HepG2 (cell line): ENCODE measurements around the gene TP63. TPM values are rescaled to one million over a fixed set of nuclear protein-coding genes. Genes with fewer than 3 reads are reported as not detected.

Experiments
- ATAC-seq: fragments of 200-7000 bp; cut with Tn5 transposase; 3 replicates; pipeline ENCODE4 v1.9.1; 2020; ENCODE audit warnings: mild to moderate bottlenecking, moderate library complexity
- BruUV-seq: library from RNA; stranded (reverse); fragments of 400-500 nt; replicated peaks from 2 replicates; lab custom pipeline; 2021; lab: Mats Ljungman, UMichigan
- CTCF ChIA-PET: fragments of 300-600 bp; formaldehyde crosslinking; extraction: SDS; loops from one replicate; lab custom pipeline; 2021; ENCODE audit warnings: low total read pairs, inconsistent platforms, low intra/inter-chr PET ratio; lab: Yijun Ruan, JAX
- POLR2A ChIA-PET: fragments of 350-600 bp; sonication (Branson Sonifier 250); formaldehyde crosslinking; loops from one replicate; lab custom pipeline; 2020; ENCODE audit warnings: antibody characterized with exemption, inconsistent platforms; lab: Yijun Ruan, JAX
- DNase-seq: peaks from one replicate; pipeline ENCODE4 v3.0.0-alpha.2; 2015; ENCODE audit warnings: low spot score
- FAIRE-seq: peaks from 3 replicates; lab custom pipeline; 2011; peaks lifted over from hg19 to GRCh38; lab: Jason Lieb, UNC
- H2AFZ ChIP-seq: one replicate; pipeline ENCODE4 v1.6.1; 2011; ENCODE audit warnings: low read length, inconsistent platforms
- H3K27ac ChIP-seq: fragments of 300-600 bp; 3 replicates; pipeline ENCODE4 v1.8.0; 2011; ENCODE audit warnings: mixed run types, mild to moderate bottlenecking, mixed read lengths, low read length, inconsistent platforms; ENCODE audit not compliant: insufficient read depth; ENCODE audit errors: extremely low read length
- H3K27me3 ChIP-seq, 2 experiments: fragments of 200-600 bp in 1 of 2; 2 replicates in 1 of 2; 3 replicates in 1 of 2; pipeline versions ENCODE4 v1.6.0 to v1.8.0; 2011; ENCODE audit warnings: low read length in 2 of 2, mild to moderate bottlenecking in 2 of 2, moderate library complexity in 2 of 2, inconsistent platforms in 1 of 2; ENCODE audit not compliant: insufficient read depth in 2 of 2, control insufficient read depth in 1 of 2
- H3K36me3 ChIP-seq, 2 experiments: fragments of 200-600 bp in 1 of 2; replicated peaks in 1 of 2; 2 replicates in 1 of 2; 3 replicates in 1 of 2; pipeline versions ENCODE4 v1.5.1 to v1.8.0; 2011; ENCODE audit warnings: low read length in 2 of 2, inconsistent platforms in 1 of 2; ENCODE audit not compliant: insufficient read depth in 2 of 2, control insufficient read depth in 1 of 2
- H3K4me1 ChIP-seq: 2 replicates; pipeline ENCODE4 v1.5.1; 2012; ENCODE audit warnings: low read length, inconsistent platforms; ENCODE audit not compliant: insufficient read depth
- H3K4me2 ChIP-seq: 2 replicates; pipeline ENCODE4 v1.6.0; 2011; ENCODE audit warnings: low read depth, low read length, inconsistent platforms
- H3K4me3 ChIP-seq, 3 experiments: fragments of 200-600 bp in 1 of 3; sonication (generic), shearing (Covaris generic) in 1 of 3; replicated peaks in 1 of 3; 2 replicates each; pipeline ENCODE4 v1.5.1; 2011 to 2016; ENCODE audit warnings: low read length in 3 of 3, inconsistent platforms in 2 of 3, low read depth in 2 of 3, mild to moderate bottlenecking in 2 of 3, control low read depth in 1 of 3, mixed read lengths in 1 of 3; ENCODE audit not compliant: insufficient read depth in 1 of 3
- H3K79me2 ChIP-seq: one replicate; pipeline ENCODE4 v1.6.1; 2011; ENCODE audit warnings: low read length, inconsistent platforms; ENCODE audit not compliant: insufficient read depth
- H3K9ac ChIP-seq: 2 replicates; pipeline ENCODE4 v1.6.0; 2011; ENCODE audit warnings: mild to moderate bottlenecking, low read depth, low read length, inconsistent platforms; ENCODE audit not compliant: insufficient read depth
- H3K9me3 ChIP-seq: 2 replicates; pipeline ENCODE4 v1.5.1; 2012; ENCODE audit warnings: mild to moderate bottlenecking, low read length
- H4K20me1 ChIP-seq: 2 replicates; pipeline ENCODE4 v1.6.0; 2011; ENCODE audit warnings: inconsistent platforms, mild to moderate bottlenecking, low read length, moderate library complexity; ENCODE audit not compliant: insufficient read depth
- HHEX ChIP-seq: IDR thresholded peaks from 2 replicates; pipeline ENCODE4 v1.6.1; 2016; ENCODE audit warnings: control low read depth
- KAT2B ChIP-seq: fragments of 150-350 bp; IDR thresholded peaks from 2 replicates; pipeline ENCODE4 v1.6.1; 2014; ENCODE audit warnings: low read depth, low read length, borderline replicate concordance
- MAFG ChIP-seq: sonication (generic); formaldehyde crosslinking; IDR thresholded peaks from 2 replicates; pipeline ENCODE4 v1.5.1; 2020; ENCODE audit warnings: mild to moderate bottlenecking, missing genetic modification reagents
- RXRB ChIP-seq: IDR thresholded peaks from 2 replicates; pipeline ENCODE4 v1.6.1; 2016; ENCODE audit warnings: borderline replicate concordance, missing genetic modification reagents, missing compliant biosample characterization
- SPEN ChIP-seq: sonication (generic); formaldehyde crosslinking; IDR thresholded peaks from 2 replicates; pipeline ENCODE4 v1.5.1; 2020; ENCODE audit warnings: low read depth, mild to moderate bottlenecking, missing genetic modification reagents
- TBL1XR1 ChIP-seq: fragments of 150-350 bp; IDR thresholded peaks from 2 replicates; pipeline ENCODE4 v1.6.1; 2014; ENCODE audit warnings: borderline replicate concordance, low read length; ENCODE audit not compliant: partially characterized antibody
- TGIF2 ChIP-seq: IDR thresholded peaks from 2 replicates; pipeline ENCODE4 v1.6.1; 2016; ENCODE audit warnings: control low read depth, missing compliant biosample characterization
- WIZ ChIP-seq: sonication (generic); formaldehyde crosslinking; IDR thresholded peaks from 2 replicates; pipeline ENCODE4 v1.5.1; 2020; ENCODE audit warnings: mild to moderate bottlenecking, missing genetic modification reagents
- ZNF20 ChIP-seq: sonication (generic); formaldehyde crosslinking; IDR thresholded peaks from 2 replicates; pipeline ENCODE4 v1.4.0; 2020; ENCODE audit warnings: mild to moderate bottlenecking, moderate library complexity, missing genetic modification reagents
- ZNF230 ChIP-seq: sonication (generic); formaldehyde crosslinking; IDR thresholded peaks from 2 replicates; pipeline ENCODE4 v1.4.0; 2020; ENCODE audit warnings: mild to moderate bottlenecking, missing genetic modification reagents
- ZNF615 ChIP-seq: sonication (generic); formaldehyde crosslinking; IDR thresholded peaks from 2 replicates; pipeline ENCODE4 v1.5.0; 2020; ENCODE audit warnings: mild to moderate bottlenecking, missing genetic modification reagents, borderline replicate concordance
- ZNF747 ChIP-seq: sonication (generic); formaldehyde crosslinking; IDR thresholded peaks from 2 replicates; pipeline ENCODE4 v1.8.1; 2023; ENCODE audit warnings: missing genetic modification reagents, mild to moderate bottlenecking, borderline replicate concordance
- ZNF790 ChIP-seq: sonication (generic); formaldehyde crosslinking; IDR thresholded peaks from 2 replicates; pipeline ENCODE4 v1.8.0; 2022; ENCODE audit warnings: missing genetic modification reagents, mild to moderate bottlenecking, borderline replicate concordance
- ZSCAN22 ChIP-seq: sonication (generic); formaldehyde crosslinking; IDR thresholded peaks from 2 replicates; pipeline ENCODE4 v1.4.0; 2020; ENCODE audit warnings: mild to moderate bottlenecking, missing genetic modification reagents
- WGBS: methylation state at CpG from one replicate; pipeline ENCODE4 v1.1.6; 2017; ENCODE audit warnings: low lambda C conversion rate; 5-methylcytosine and 5-hydroxymethylcytosine counted together
- in situ Hi-C: cut with HindIII; loops from 2 replicates; pipeline ENCODE4 v1.10.0; 2017; ENCODE audit warnings: low pct_unique_long_range_greater_than_20kb; ENCODE audit not compliant: extremely low pct_ligation_motif_present
- intact Hi-C: fragments of 100-400 bp; cut with micrococcal nuclease; formaldehyde crosslinking; loops from one replicate; pipeline ENCODE4 v1.10.0; 2022; ENCODE audit not compliant: unreplicated experiment
- polyA plus RNA-seq, 8 experiments: library from polyadenylated mRNA; depleted of rRNA in 3 of 8; stranded (reverse) in 7 of 8; unstranded in 1 of 8; fragments of >200 nt; fragmentation: Illumina TruSeq in 4 of 8; extraction: Trizol in 4 of 8; gene quantifications; 2 replicates each; pipeline versions ENCODE4 v1.2.1 to v1.2.3, GENCODE V29; 2011 to 2016; ENCODE audit warnings: low read depth in 4 of 8, missing spikeins in 1 of 8, mixed read lengths in 1 of 8; ENCODE audit not compliant: insufficient read depth in 1 of 8
- total RNA-seq, 5 experiments: library from RNA; depleted of rRNA; stranded (reverse); fragments of >200 nt; fragmentation: Illumina TruSeq; extraction: Trizol; gene quantifications; 2 replicates each; pipeline ENCODE4 v1.2.3, GENCODE V29; 2016; ENCODE audit warnings: low read depth in 1 of 5
- TF ChIP-seq, protein P1 (sequence below): sonication (generic); formaldehyde crosslinking; IDR thresholded peaks from 2 replicates; pipeline ENCODE4 v1.4.0; 2020; ENCODE audit warnings: missing genetic modification reagents
- TF ChIP-seq, protein P2 (sequence below): sonication (generic); formaldehyde crosslinking; IDR thresholded peaks from 2 replicates; pipeline ENCODE4 v1.8.0; 2022; ENCODE audit warnings: missing genetic modification reagents, mild to moderate bottlenecking, moderate library complexity, borderline replicate concordance

TP63 gene
- total and polyA plus RNA-seq, 2 of the 13 experiments (the other 11 are each of a cell fraction or from before 2014, with no cell fraction given): not detected

DNA sequence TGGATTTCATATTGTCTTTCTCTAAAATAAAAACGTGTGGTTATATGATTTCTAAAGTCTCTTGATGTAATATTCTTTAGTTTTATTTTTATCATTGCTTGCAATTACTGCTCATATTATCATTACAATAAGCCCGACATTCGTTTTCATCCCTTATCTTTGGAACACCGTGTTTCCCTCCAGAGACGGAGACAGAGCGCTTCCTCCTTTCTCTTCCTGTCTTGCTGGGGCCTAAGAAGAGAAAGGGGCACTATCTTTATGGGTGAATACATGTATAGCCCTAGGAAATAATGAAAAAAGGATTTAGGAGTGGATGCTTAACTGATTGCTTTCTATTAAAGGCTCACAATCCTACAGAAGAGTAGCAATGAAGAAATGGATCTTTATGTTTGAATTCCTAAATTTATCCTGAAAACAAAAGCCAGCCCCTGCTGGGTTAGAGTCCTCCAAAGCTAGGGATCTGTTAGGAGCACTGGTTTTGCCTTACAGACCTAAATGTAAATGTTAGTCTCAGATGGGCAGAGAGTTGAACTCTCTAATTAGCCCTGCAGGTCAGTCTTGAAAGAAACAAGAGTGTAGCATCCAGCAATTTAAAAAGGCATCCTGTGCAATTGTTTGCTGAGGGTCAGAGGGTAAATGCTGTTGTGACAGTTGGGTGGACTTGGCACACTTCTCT, 145.1 kb downstream of the TP63 start (continued):
- TF ChIP-seq ZSCAN22 (CRISPR knock-in tag): no peak
- TF ChIP-seq TBL1XR1: no peak

DNA sequence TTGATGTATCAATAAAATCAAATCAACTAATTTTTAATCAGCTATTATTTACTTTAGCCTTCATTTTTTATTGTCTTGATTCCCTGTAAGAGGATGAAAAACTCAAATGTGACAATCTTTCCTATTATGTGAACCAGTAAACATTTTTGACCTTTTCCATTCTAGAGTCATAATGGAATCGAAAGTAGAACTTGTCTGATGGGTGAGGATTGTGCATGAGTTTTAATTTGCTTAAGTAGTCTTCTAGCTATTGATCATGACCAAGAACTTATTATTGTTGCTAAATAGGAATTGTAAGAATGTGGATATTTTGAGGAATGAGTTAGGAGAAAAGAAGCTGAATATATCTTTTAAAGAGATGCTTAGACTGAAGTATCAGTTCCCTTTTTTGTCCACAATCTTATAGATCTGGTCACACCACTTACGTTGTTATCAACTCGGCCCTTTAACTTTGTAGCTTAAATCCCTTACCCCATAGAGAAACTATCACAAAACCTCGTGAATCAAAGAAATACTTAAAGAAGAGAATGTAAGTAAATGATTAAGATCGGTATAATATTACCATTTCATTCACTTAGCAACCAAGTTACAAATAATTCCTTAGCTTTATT, 147.3 kb downstream of the TP63 start:
- CTCF ChIA-PET: no interaction called here
- DNase-seq (no peak), ATAC-seq (no peak), FAIRE-seq (no peak)
- TF ChIP-seq ZNF615 (no peak), TGIF2 (CRISPR knock-in tag) (no peak), ZNF790 (no peak), SPEN (CRISPR knock-in tag) (no peak), HHEX (CRISPR knock-in tag) (no peak), WIZ (CRISPR knock-in tag) (no peak), KAT2B (no peak), ZNF230 (CRISPR knock-in tag) (no peak), RXRB (CRISPR knock-in tag) (no peak), ZNF20 (CRISPR knock-in tag) (no peak), MAFG (CRISPR knock-in tag) (no peak), ZNF747 (CRISPR knock-in tag) (no peak)
- TF ChIP-seq, protein P1, sequence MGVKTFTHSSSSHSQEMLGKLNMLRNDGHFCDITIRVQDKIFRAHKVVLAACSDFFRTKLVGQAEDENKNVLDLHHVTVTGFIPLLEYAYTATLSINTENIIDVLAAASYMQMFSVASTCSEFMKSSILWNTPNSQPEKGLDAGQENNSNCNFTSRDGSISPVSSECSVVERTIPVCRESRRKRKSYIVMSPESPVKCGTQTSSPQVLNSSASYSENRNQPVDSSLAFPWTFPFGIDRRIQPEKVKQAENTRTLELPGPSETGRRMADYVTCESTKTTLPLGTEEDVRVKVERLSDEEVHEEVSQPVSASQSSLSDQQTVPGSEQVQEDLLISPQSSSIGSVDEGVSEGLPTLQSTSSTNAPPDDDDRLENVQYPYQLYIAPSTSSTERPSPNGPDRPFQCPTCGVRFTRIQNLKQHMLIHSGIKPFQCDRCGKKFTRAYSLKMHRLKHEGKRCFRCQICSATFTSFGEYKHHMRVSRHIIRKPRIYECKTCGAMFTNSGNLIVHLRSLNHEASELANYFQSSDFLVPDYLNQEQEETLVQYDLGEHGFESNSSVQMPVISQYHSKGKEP: no peak
- TF ChIP-seq, protein P2, sequence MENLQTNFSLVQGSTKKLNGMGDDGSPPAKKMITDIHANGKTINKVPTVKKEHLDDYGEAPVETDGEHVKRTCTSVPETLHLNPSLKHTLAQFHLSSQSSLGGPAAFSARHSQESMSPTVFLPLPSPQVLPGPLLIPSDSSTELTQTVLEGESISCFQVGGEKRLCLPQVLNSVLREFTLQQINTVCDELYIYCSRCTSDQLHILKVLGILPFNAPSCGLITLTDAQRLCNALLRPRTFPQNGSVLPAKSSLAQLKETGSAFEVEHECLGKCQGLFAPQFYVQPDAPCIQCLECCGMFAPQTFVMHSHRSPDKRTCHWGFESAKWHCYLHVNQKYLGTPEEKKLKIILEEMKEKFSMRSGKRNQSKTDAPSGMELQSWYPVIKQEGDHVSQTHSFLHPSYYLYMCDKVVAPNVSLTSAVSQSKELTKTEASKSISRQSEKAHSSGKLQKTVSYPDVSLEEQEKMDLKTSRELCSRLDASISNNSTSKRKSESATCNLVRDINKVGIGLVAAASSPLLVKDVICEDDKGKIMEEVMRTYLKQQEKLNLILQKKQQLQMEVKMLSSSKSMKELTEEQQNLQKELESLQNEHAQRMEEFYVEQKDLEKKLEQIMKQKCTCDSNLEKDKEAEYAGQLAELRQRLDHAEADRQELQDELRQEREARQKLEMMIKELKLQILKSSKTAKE (CRISPR knock-in tag): no peak
- Histone ChIP-seq H3K9ac (no peak overlapping the region), H3K4me1 (no peaks in the 10 kb centered on the region), H2AFZ (no peak overlapping the region), H4K20me1 (no peaks in the 10 kb centered on the region), H3K36me3 (no peaks in the 10 kb centered on the region), H3K4me2 (no peak overlapping the region), H3K4me3 (no peak overlapping the region), H3K27ac (no peak overlapping the region), H3K9me3 (no peaks in the 10 kb centered on the region), H3K27me3 (no peaks in the 10 kb centered on the region; a peak in 1 of 5 replicates), H3K79me2 (no peaks in the 10 kb centered on the region)
- intact Hi-C loops (no loop called here), in situ Hi-C loops (no loop called here)
- no TSS peak for BruUV-seq
- POLR2A ChIA-PET: no interaction called here
- 31% methylated on average over 5 of the region's 5 CpGs for WGBS
